Neural cell (in vitro differentiated cells): ENCODE measurements around the gene CCND3. TPM values are rescaled to one million over a fixed set of nuclear protein-coding genes. Genes with fewer than 3 reads are reported as not detected.

ENCODE experiments used
- H2AFZ ChIP-seq: fragments of 200-600, 300-800 bp; sonication (generic), shearing (Covaris generic); 2 replicates; pipeline ENCODE4 v1.6.0; 2014; ENCODE audit warnings: low read depth, mild to moderate bottlenecking, antibody characterized with exemption, low read length, moderate library complexity
- H3F3A ChIP-seq: fragments of 200-600 bp; shearing (Covaris generic); 2 replicates; pipeline ENCODE4 v1.6.1; 2016; ENCODE audit warnings: mild to moderate bottlenecking, moderate library complexity, mixed read lengths, antibody characterized with exemption, low read length; ENCODE audit not compliant: insufficient read depth, poor library complexity, severe bottlenecking
- H3K27ac ChIP-seq: fragments of 200-600, 300-800 bp; sonication (generic), shearing (Covaris generic); 2 replicates; pipeline ENCODE4 v1.5.1; 2014; ENCODE audit warnings: mild to moderate bottlenecking, low read length, moderate library complexity
- H3K27me3 ChIP-seq: fragments of 300-800, 200-600 bp; sonication (generic), shearing (Covaris generic); 2 replicates; pipeline ENCODE4 v1.6.0; 2014; ENCODE audit warnings: mild to moderate bottlenecking, low read depth, low read length, moderate library complexity; ENCODE audit not compliant: insufficient read depth
- H3K36me3 ChIP-seq: fragments of 300-800, 200-600 bp; sonication (generic), shearing (Covaris generic); 2 replicates; pipeline ENCODE4 v1.5.1; 2014; ENCODE audit warnings: mild to moderate bottlenecking, antibody characterized with exemption, low read length, moderate library complexity; ENCODE audit not compliant: insufficient read depth
- H3K4me2 ChIP-seq: fragments of 300-800, 200-600 bp; sonication (generic), shearing (Covaris generic); 2 replicates; pipeline ENCODE4 v1.6.0; 2014; ENCODE audit warnings: mild to moderate bottlenecking, low read length
- H3K4me3 ChIP-seq: fragments of 300-800, 200-600 bp; sonication (generic), shearing (Covaris generic); 2 replicates; pipeline ENCODE4 v1.5.1; 2014; ENCODE audit warnings: mild to moderate bottlenecking, low read length, moderate library complexity
- H3K79me2 ChIP-seq: fragments of 200-600 bp; shearing (Covaris generic); replicated peaks from 2 replicates; pipeline ENCODE4 v1.6.0; 2014; ENCODE audit warnings: mild to moderate bottlenecking, low read length, moderate library complexity; ENCODE audit not compliant: insufficient read depth
- H3K9ac ChIP-seq: fragments of 300-800, 200-600 bp; sonication (generic), shearing (Covaris generic); 2 replicates; pipeline ENCODE4 v1.6.1; 2016; ENCODE audit warnings: mild to moderate bottlenecking, low read length, mixed read lengths
- H3K9me2 ChIP-seq: fragments of 200-600 bp; shearing (Covaris generic); 2 replicates; pipeline ENCODE4 v1.6.1; 2016; ENCODE audit warnings: mild to moderate bottlenecking, low read length, mixed read lengths; ENCODE audit not compliant: insufficient read depth
- H3K9me3 ChIP-seq: fragments of 200-600, 300-800 bp; sonication (generic), shearing (Covaris generic); 2 replicates; pipeline ENCODE4 v1.6.1; 2016; ENCODE audit warnings: mild to moderate bottlenecking, mixed run types, low read length, moderate library complexity, mixed read lengths
- H4K20me1 ChIP-seq: fragments of 200-600 bp; shearing (Covaris generic); 2 replicates; pipeline ENCODE4 v1.6.1; 2016; ENCODE audit warnings: mild to moderate bottlenecking, mixed run types; ENCODE audit not compliant: insufficient read depth
- CTCF ChIP-seq: fragments of 450-650 bp; IDR thresholded peaks from 2 replicates; pipeline ENCODE4 v1.5.1; 2014; ENCODE audit warnings: antibody characterized with exemption, mild to moderate bottlenecking, moderate library complexity; ENCODE audit not compliant: poor library complexity, severe bottlenecking
- EP300 ChIP-seq: fragments of 450-650 bp; conservative IDR thresholded peaks from 2 replicates; pipeline ENCODE4 v1.6.1; 2014; ENCODE audit warnings: antibody characterized with exemption, mild to moderate bottlenecking, moderate library complexity; ENCODE audit not compliant: poor library complexity, severe bottlenecking
- EZH2 ChIP-seq: fragments of 200-600, 300-800 bp; shearing (Covaris generic), sonication (generic); IDR thresholded peaks from 2 replicates; pipeline ENCODE4 v1.6.1; 2014; ENCODE audit warnings: antibody characterized with exemption, low read length, borderline replicate concordance, mild to moderate bottlenecking; ENCODE audit not compliant: insufficient read depth, poor library complexity, severe bottlenecking
- MXI1 ChIP-seq: fragments of 450-650 bp; conservative IDR thresholded peaks from 2 replicates; pipeline ENCODE4 v1.6.1; 2014; ENCODE audit warnings: antibody characterized with exemption, mild to moderate bottlenecking; ENCODE audit not compliant: poor library complexity, severe bottlenecking
- POLR2AphosphoS5 ChIP-seq: IDR thresholded peaks from 2 replicates; pipeline ENCODE4 v1.6.1; 2012
- RAD21 ChIP-seq: fragments of 450-650 bp; conservative IDR thresholded peaks from 2 replicates; pipeline ENCODE4 v1.6.1; 2014; ENCODE audit warnings: antibody characterized with exemption, mild to moderate bottlenecking, moderate library complexity
- REST ChIP-seq: IDR thresholded peaks from 2 replicates; pipeline ENCODE4 v1.6.1; 2012; ENCODE audit warnings: borderline replicate concordance
- SMC3 ChIP-seq: fragments of 450-650 bp; conservative IDR thresholded peaks from 2 replicates; pipeline ENCODE4 v1.6.1; 2014; ENCODE audit warnings: antibody characterized with exemption, mild to moderate bottlenecking, moderate library complexity; ENCODE audit not compliant: poor library complexity
- TAF1 ChIP-seq: IDR thresholded peaks from 2 replicates; pipeline ENCODE4 v1.6.1; 2012; ENCODE audit warnings: low read depth
- polyA plus RNA-seq: library from polyadenylated mRNA; depleted of rRNA; stranded (reverse); fragments of >200 nt; gene quantifications from 2 replicates; pipeline ENCODE4 v1.2.3, GENCODE V29; 2014

Gene CCND3
- polyA plus RNA-seq, 1 donor from 2014 or later: 15.7 TPM

- Histone ChIP-seq H3F3A (peaks cover 6% of the 10 kb centered on the region), H3K9me3 (no peaks in the 10 kb centered on the region), H3K36me3 (no peaks in the 10 kb centered on the region), H2AFZ (peak within 1 kb of the TSS; percentile 92), H3K79me2 (peaks cover 27% of the 10 kb centered on the region), H3K4me3 (peak within 1 kb of the TSS; percentile 81), H3K4me2 (peak within 1 kb of the TSS; percentile 97), H3K27ac (peak within 1 kb of the TSS; percentile 94), H3K9ac (peak within 1 kb of the TSS; percentile 86), H3K9me2 (no peaks in the 10 kb centered on the region), H3K27me3 (no peaks in the 10 kb centered on the region), H4K20me1 (no peaks in the 10 kb centered on the region)
- TF ChIP-seq SMC3 (peak; percentile 32), CTCF (peak; percentile 19), EP300 (peak; percentile 67), REST (peak; percentile 48), EZH2 (no peak), MXI1 (peak; percentile 76), POLR2AphosphoS5 (no peak), RAD21 (no peak), TAF1 (peak; percentile 51)
These were observed 46.0 kb downstream of the CCND3 start, which contains the start of gene USP49 for GRCh38 chr6:41895300-41896233. TSS of gene USP49 (minus strand) at chr6:41895375. CDS start at chr6:41806983, 88,392 bp downstream.

- Histone ChIP-seq H3K4me2 (peak overlapping the region; percentile 69), H3K36me3 (no peaks in the 10 kb centered on the region), H3F3A (peaks cover 6% of the 10 kb centered on the region), H2AFZ (peak overlapping the region; percentile 66), H3K27ac (peak overlapping the region; percentile 94), H3K27me3 (no peaks in the 10 kb centered on the region), H3K4me3 (peak overlapping the region; percentile 81), H3K79me2 (peaks cover 37% of the 10 kb centered on the region), H4K20me1 (no peaks in the 10 kb centered on the region), H3K9me2 (no peaks in the 10 kb centered on the region), H3K9me3 (no peaks in the 10 kb centered on the region), H3K9ac (peak overlapping the region; percentile 86)
- TF ChIP-seq SMC3: peak; percentile 8
- no peak for TF ChIP-seq EP300
- peak; percentile 45 for TF ChIP-seq REST
- peak; percentile 36 for TF ChIP-seq MXI1
- TF ChIP-seq RAD21: no peak
- TF ChIP-seq CTCF: no peak
- peak; percentile 65 for TF ChIP-seq POLR2AphosphoS5
These were observed 47.0 kb downstream of the CCND3 start for GRCh38 chr6:41894366-41895299.
